ENCODE measurements around the gene MTOR. TPM values are rescaled to one million over a fixed set of nuclear protein-coding genes. Genes with fewer than 3 reads are reported as not detected.

MTOR gene
- total and polyA plus RNA-seq, 10 of the 15 experiments (the other 5 are each of a cell fraction or from before 2014, with no cell fraction given) = 6.6 to 41.8 (median 29.8) TPM

- TF ChIP-seq ZBTB11 (CRISPR knock-in tag; IDR thresholded peaks at IDR 0.05) = peak; percentile 50
- no peak for TF ChIP-seq ZNF24 (IDR thresholded peaks at IDR 0.05)
- no peak for TF ChIP-seq WRNIP1 (IDR thresholded peaks at IDR 0.05; ENCODE audit: borderline replicate concordance, low read depth, low read length)
- no peak for TF ChIP-seq EED (IDR thresholded peaks at IDR 0.05; ENCODE audit: low read depth)
- no peak for TF ChIP-seq IKZF2 (IDR thresholded peaks at IDR 0.05)
- TF ChIP-seq TCF7 (IDR thresholded peaks at IDR 0.05; ENCODE audit: borderline replicate concordance) = no peak
- no peak for TF ChIP-seq E4F1 (IDR thresholded peaks at IDR 0.05; ENCODE audit: borderline replicate concordance, partially characterized antibody)
- TF ChIP-seq MAX (IDR thresholded peaks at IDR 0.05; ENCODE audit: low read depth, low read length) = peak; percentile 90; the same call in 1 of the 2 replicates
- peak; percentile 47 for TF ChIP-seq RELA (IDR thresholded peaks at IDR 0.05; ENCODE audit: borderline replicate concordance, partially characterized antibody)
- peak; percentile 32; the same call in 1 of the 2 replicates for TF ChIP-seq ZNF207 (IDR thresholded peaks at IDR 0.05; ENCODE audit: borderline replicate concordance)
- peak; percentile 53 for TF ChIP-seq USF2 (IDR thresholded peaks at IDR 0.05; ENCODE audit: borderline replicate concordance, low read depth, low read length)
- TF ChIP-seq SUPT20H (IDR thresholded peaks at IDR 0.05; ENCODE audit: borderline replicate concordance, control insufficient read depth, low read depth, low read length) = no peak
- TF ChIP-seq SRF (IDR thresholded peaks at IDR 0.05; ENCODE audit: low read depth in 2 of 2, low read length in 2 of 2) = 0 out of 4 replicates have a peak, but pooled peaks of 1 of the 2 experiments have one; percentile 23
- no peak for TF ChIP-seq CEBPB (IDR thresholded peaks at IDR 0.05; ENCODE audit: borderline replicate concordance in 1 of 2, low read depth in 2 of 2, low read length in 2 of 2)
- TF ChIP-seq MTA2 (IDR thresholded peaks at IDR 0.05; ENCODE audit: low read depth) = no peak
- TF ChIP-seq CREB1 (IDR thresholded peaks at IDR 0.05; ENCODE audit: low read depth) = peak; percentile 64
- TF ChIP-seq BACH1 (IDR thresholded peaks at IDR 0.05; ENCODE audit: borderline replicate concordance) = peak; percentile 59; the same call in 1 of the 2 replicates
- peak in 1 of 2 experiments; percentile 57; a peak in 1 of 3 replicates for TF ChIP-seq EGR1 (IDR thresholded peaks at IDR 0.05; ENCODE audit: borderline replicate concordance in 1 of 2, low read depth in 2 of 2, low read length in 2 of 2)
- no peak for TF ChIP-seq ZBTB33 (IDR thresholded peaks at IDR 0.05)
- no peak; the same call in none of the 2 replicates for TF ChIP-seq NR2F1 (conservative IDR thresholded peaks at IDR 0.05)
These were observed 202.2 kb downstream of the MTOR start, which contains the start of gene SRM (continued) for GRCh38 chr1:11059968-11060830.
